ENCODE results near the gene COL4A5. TPM values are rescaled to one million over a fixed set of nuclear protein-coding genes. Genes with fewer than 3 reads are reported as not detected.

COL4A5 gene
- total RNA-seq, 1 donor from 2014 or later: 17.8 TPM

GRCh38 chrX:108494406-108495090 is 54.9 kb downstream of the COL4A5 start:
- TF ChIP-seq CTCF (IDR thresholded peaks at IDR 0.05; ENCODE audit: insufficient read depth, low read length, poor library complexity, severe bottlenecking): no peak
- no peak for DNase-seq (ENCODE audit: low read depth)
- Histone ChIP-seq H3K36me3 (ENCODE audit: control insufficient read depth, insufficient read depth, low read length) (no peaks in the 10 kb centered on the region), H3K4me3 (ENCODE audit: low read depth, low read length) (no peak overlapping the region), H3K27me3 (ENCODE audit: control insufficient read depth, insufficient read depth, low read length) (no peaks in the 10 kb centered on the region)

GRCh38 chrX:108511721-108512120 is 72.1 kb downstream of the COL4A5 start:
- Histone ChIP-seq H3K36me3 (ENCODE audit: control insufficient read depth, insufficient read depth, low read length) (no peaks in the 10 kb centered on the region), H3K4me3 (ENCODE audit: low read depth, low read length) (no peak overlapping the region), H3K27me3 (ENCODE audit: control insufficient read depth, insufficient read depth, low read length) (no peaks in the 10 kb centered on the region)
- no peak for DNase-seq (ENCODE audit: low read depth)
- no peak for TF ChIP-seq CTCF (IDR thresholded peaks at IDR 0.05; ENCODE audit: insufficient read depth, low read length, poor library complexity, severe bottlenecking)

DNA sequence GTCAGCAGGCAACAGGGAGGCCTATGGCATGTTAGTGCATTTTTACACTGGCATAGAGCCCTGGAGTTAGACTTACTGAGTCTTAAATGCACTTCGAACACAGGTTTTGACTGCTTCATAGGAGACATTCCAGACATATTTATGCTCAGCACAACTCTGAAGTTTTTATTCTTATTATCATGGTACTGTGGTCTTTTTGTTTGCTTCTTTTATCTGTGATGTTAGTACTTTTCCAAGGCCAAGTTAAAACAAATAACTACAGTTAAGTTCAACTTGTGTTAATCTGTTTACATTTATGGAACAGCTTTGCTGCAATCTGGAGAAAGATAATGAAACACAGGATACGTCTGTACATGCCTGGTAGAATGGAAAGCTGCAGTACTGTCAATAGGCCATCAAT is 76.5 kb downstream of the COL4A5 start:
- no peak for TF ChIP-seq CTCF (IDR thresholded peaks at IDR 0.05; ENCODE audit: insufficient read depth, low read length, poor library complexity, severe bottlenecking)
- Histone ChIP-seq H3K4me3 (ENCODE audit: low read depth, low read length) (no peak overlapping the region), H3K27me3 (ENCODE audit: control insufficient read depth, insufficient read depth, low read length) (no peaks in the 10 kb centered on the region), H3K36me3 (ENCODE audit: control insufficient read depth, insufficient read depth, low read length) (no peaks in the 10 kb centered on the region)
- no peak for DNase-seq (ENCODE audit: low read depth)

DNA sequence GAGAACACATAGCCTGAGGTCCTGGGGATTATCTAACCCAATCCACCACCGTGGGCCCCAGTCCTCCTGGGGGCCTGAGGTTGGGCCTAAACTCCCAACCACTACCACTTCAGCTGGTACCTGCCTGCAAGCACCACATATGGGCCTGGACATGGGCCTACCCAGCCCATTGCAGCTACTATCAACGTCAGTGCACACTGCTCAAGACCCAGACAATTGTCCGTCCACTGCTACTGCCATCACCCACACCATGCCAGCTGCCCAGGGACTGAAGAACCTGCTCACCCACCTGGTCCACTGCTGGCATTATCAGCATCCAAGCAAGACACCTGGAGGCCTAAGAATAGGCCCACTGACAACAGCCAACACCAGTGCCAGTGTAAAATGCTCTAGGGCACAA is 88.1 kb downstream of the COL4A5 start:
- H3K4me3 ChIP-seq (ENCODE audit: low read depth, low read length): no peak overlapping the region
- H3K36me3 ChIP-seq (ENCODE audit: control insufficient read depth, insufficient read depth, low read length): no peaks in the 10 kb centered on the region
- no peak for TF ChIP-seq CTCF (IDR thresholded peaks at IDR 0.05; ENCODE audit: insufficient read depth, low read length, poor library complexity, severe bottlenecking)
- no peak for DNase-seq (ENCODE audit: low read depth)
- no peaks in the 10 kb centered on the region for H3K27me3 ChIP-seq (ENCODE audit: control insufficient read depth, insufficient read depth, low read length)

- no peak overlapping the region for H3K4me3 ChIP-seq (ENCODE audit: low read depth, low read length)
- H3K36me3 ChIP-seq (ENCODE audit: control insufficient read depth, insufficient read depth, low read length): no peaks in the 10 kb centered on the region
- no peaks in the 10 kb centered on the region for H3K27me3 ChIP-seq (ENCODE audit: control insufficient read depth, insufficient read depth, low read length)
- TF ChIP-seq CTCF (IDR thresholded peaks at IDR 0.05; ENCODE audit: insufficient read depth, low read length, poor library complexity, severe bottlenecking): peak; percentile 60
- DNase-seq (ENCODE audit: low read depth): peak; percentile 1
Measured at GRCh38 chrX:108537005-108537404, 97.4 kb downstream of the COL4A5 start.

GRCh38 chrX:108541286-108541685 is 101.6 kb downstream of the COL4A5 start:
- Histone ChIP-seq H3K36me3 (ENCODE audit: control insufficient read depth, insufficient read depth, low read length) (no peaks in the 10 kb centered on the region), H3K4me3 (ENCODE audit: low read depth, low read length) (no peak overlapping the region), H3K27me3 (ENCODE audit: control insufficient read depth, insufficient read depth, low read length) (no peaks in the 10 kb centered on the region)
- no peak for DNase-seq (ENCODE audit: low read depth)
- TF ChIP-seq CTCF (IDR thresholded peaks at IDR 0.05; ENCODE audit: insufficient read depth, low read length, poor library complexity, severe bottlenecking): no peak

Data from kidney epithelial cell (primary cell).